ENCODE data around the gene ABHD10. TPM values are rescaled to one million over a fixed set of nuclear protein-coding genes. Genes with fewer than 3 reads are reported as not detected.

Gene ABHD10
- total RNA-seq, 1 experiment from 2014 or later = 21.8 TPM

DNA sequence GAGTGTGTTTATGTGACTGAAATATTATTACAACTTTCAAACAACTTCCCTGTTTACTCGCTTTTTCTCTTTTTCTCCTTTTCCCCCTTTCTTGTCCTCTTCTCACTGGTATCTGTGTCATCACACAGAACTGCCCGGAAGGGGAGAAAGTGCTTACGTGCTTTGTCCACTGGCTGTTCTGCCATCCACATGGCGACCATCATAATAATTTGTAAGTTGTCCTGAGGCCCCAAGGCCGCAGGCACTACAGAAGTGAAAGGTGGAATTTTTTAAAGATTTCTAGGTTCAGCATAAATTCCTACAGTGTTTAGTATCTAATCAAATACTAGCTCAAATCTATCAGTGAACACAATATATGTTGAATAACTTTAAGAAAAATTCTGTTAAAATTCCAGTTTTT lies 26.7 kb upstream of the ABHD10 start:
- H3K4me3 Mint-ChIP-seq = no peak overlapping the region
- Histone ChIP-seq H2BK5ac (ENCODE audit: insufficient read length, low read length) (no peak overlapping the region), H4K91ac (ENCODE audit: insufficient read length, low read depth, low read length) (no peak overlapping the region), H3K9me3 (ENCODE audit: control insufficient read depth, low read depth, low read length) (no peaks in the 10 kb centered on the region), H2BK15ac (ENCODE audit: low read depth, low read length) (no peak overlapping the region), H3K27me3 (ENCODE audit: insufficient read depth, low read length) (no peaks in the 10 kb centered on the region; the same call in 1 of the 2 replicates), H2AFZ (ENCODE audit: low read length) (no peak overlapping the region), H3K14ac (ENCODE audit: insufficient read depth, low read length) (no peak overlapping the region), H2BK120ac (ENCODE audit: low read depth, low read length, poor library complexity, severe bottlenecking) (no peak overlapping the region), H3K4me1 (ENCODE audit: insufficient read depth, low read length) (peaks cover 9% of the 10 kb centered on the region; the same call in 1 of the 2 replicates), H3T11ph (ENCODE audit: low read length) (no peak overlapping the region), H4K8ac (replicated peaks; ENCODE audit: insufficient read length, low read depth, low read length) (no peak overlapping the region), H3K79me1 (ENCODE audit: insufficient read depth, low read depth, low read length, poor library complexity, severe bottlenecking) (no peaks in the 10 kb centered on the region), H3K23ac (ENCODE audit: insufficient read length, low read depth, low read length) (no peak overlapping the region), H3K56ac (ENCODE audit: insufficient read length, low read depth, low read length) (no peak overlapping the region), H3K4me2 (ENCODE audit: insufficient read depth, insufficient read length, low read length) (no peak overlapping the region), H3K18ac (ENCODE audit: insufficient read length, low read depth, low read length) (no peak overlapping the region), H3K79me2 (ENCODE audit: insufficient read depth, low read length) (no peaks in the 10 kb centered on the region), H2BK20ac (ENCODE audit: low read depth, low read length, poor library complexity, severe bottlenecking) (no peak overlapping the region), H4K5ac (ENCODE audit: insufficient read length, low read depth, low read length) (no peak overlapping the region), H3K23me2 (ENCODE audit: insufficient read length, low read depth, low read length, poor library complexity, severe bottlenecking) (no peaks in the 10 kb centered on the region), H4K20me1 (ENCODE audit: control insufficient read depth, insufficient read depth, insufficient read length) (no peaks in the 10 kb centered on the region), H3K27ac (ENCODE audit: insufficient read length, low read depth, low read length) (no peak overlapping the region), H2BK12ac (ENCODE audit: insufficient read length, low read depth, low read length) (no peak overlapping the region), H3K4ac (ENCODE audit: low read depth, low read length) (no peak overlapping the region), H2AK5ac (ENCODE audit: insufficient read length, low read length) (no peak overlapping the region), H3K9ac (ENCODE audit: extremely low read depth, insufficient read length, low read length) (no peak overlapping the region)
- no peak for DNase-seq
- peaks cover 0 to 2% (median 0%) of the 10 kb centered on the region in 3 experiments; a peak in 2 of 7 replicates for H3K36me3 Mint-ChIP-seq (ENCODE audit: insufficient read depth in 1 of 3, low read depth in 3 of 3)
- peaks cover 24 to 27% of the 10 kb centered on the region in 2 experiments for H3K4me1 Mint-ChIP-seq
- peaks cover 11% of the 10 kb centered on the region for H3K27me3 Mint-ChIP-seq (ENCODE audit: low read depth)
- TF ChIP-seq, protein P1, sequence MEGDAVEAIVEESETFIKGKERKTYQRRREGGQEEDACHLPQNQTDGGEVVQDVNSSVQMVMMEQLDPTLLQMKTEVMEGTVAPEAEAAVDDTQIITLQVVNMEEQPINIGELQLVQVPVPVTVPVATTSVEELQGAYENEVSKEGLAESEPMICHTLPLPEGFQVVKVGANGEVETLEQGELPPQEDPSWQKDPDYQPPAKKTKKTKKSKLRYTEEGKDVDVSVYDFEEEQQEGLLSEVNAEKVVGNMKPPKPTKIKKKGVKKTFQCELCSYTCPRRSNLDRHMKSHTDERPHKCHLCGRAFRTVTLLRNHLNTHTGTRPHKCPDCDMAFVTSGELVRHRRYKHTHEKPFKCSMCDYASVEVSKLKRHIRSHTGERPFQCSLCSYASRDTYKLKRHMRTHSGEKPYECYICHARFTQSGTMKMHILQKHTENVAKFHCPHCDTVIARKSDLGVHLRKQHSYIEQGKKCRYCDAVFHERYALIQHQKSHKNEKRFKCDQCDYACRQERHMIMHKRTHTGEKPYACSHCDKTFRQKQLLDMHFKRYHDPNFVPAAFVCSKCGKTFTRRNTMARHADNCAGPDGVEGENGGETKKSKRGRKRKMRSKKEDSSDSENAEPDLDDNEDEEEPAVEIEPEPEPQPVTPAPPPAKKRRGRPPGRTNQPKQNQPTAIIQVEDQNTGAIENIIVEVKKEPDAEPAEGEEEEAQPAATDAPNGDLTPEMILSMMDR (conservative IDR thresholded peaks at IDR 0.05) = no peak
- no peak overlapping the region; a peak in 1 of 7 replicates for H3K27ac Mint-ChIP-seq
- no peaks in the 10 kb centered on the region; a peak in 1 of 5 replicates for H3K9me3 Mint-ChIP-seq
- WGBS (ENCODE audit: extremely low coverage, insufficient read length, low lambda C conversion rate) = no CpG with 5 or more reads among the region's 5 CpGs
